Fibroblast of lung (primary cell): ENCODE results near the gene CAMTA1. TPM values are rescaled to one million over a fixed set of nuclear protein-coding genes. Genes with fewer than 3 reads are reported as not detected.
A peak's percentile ranks its signal among the peaks of the same experiment; 100 is the strongest.

ENCODE experiments used
- DNase-seq, 2 donors: peaks; one replicate each; pipeline versions ENCODE4 v3.0.0 to v3.0.0-alpha.2; 2010; ENCODE audit warnings: low read depth in 2 of 2
- H2AFZ ChIP-seq: 2 replicates; pipeline ENCODE4 v1.5.1; 2012; ENCODE audit warnings: low read length, control low read depth, inconsistent platforms
- H3K27ac ChIP-seq: 2 replicates; pipeline ENCODE4 v1.5.1; 2011; ENCODE audit warnings: low read length, control low read depth; ENCODE audit not compliant: insufficient read depth
- H3K27me3 ChIP-seq: 2 replicates; pipeline ENCODE4 v1.5.1; 2011; ENCODE audit warnings: mild to moderate bottlenecking, low read length; ENCODE audit not compliant: control insufficient read depth, insufficient read depth
- H3K36me3 ChIP-seq: 2 replicates; pipeline ENCODE4 v1.5.1; 2011; ENCODE audit warnings: low read length; ENCODE audit not compliant: control insufficient read depth, insufficient read depth
- H3K4me1 ChIP-seq: 2 replicates; pipeline ENCODE4 v1.5.1; 2011; ENCODE audit warnings: low read length; ENCODE audit not compliant: control insufficient read depth, insufficient read depth; ENCODE audit errors: extremely low read depth
- H3K4me2 ChIP-seq: 2 replicates; pipeline ENCODE4 v1.5.1; 2011; ENCODE audit warnings: low read length, control low read depth; ENCODE audit not compliant: insufficient read depth; ENCODE audit errors: extremely low read depth
- H3K4me3 ChIP-seq, 4 experiments: fragments of 200-600 bp in 1 of 4; sonication (generic) in 1 of 4; replicated peaks in 1 of 4; 2 replicates each; pipeline ENCODE4 v1.5.1; 2011 to 2016; ENCODE audit warnings: low read length in 4 of 4, low read depth in 3 of 4, mild to moderate bottlenecking in 3 of 4, control low read depth in 2 of 4, inconsistent platforms in 1 of 4, mixed read lengths in 1 of 4; ENCODE audit not compliant: insufficient read depth in 1 of 4; ENCODE audit errors: control extremely low read depth in 1 of 4
- H3K79me2 ChIP-seq: 2 replicates; pipeline ENCODE4 v1.5.1; 2012; ENCODE audit warnings: mild to moderate bottlenecking, low read length, inconsistent platforms; ENCODE audit not compliant: control insufficient read depth, insufficient read depth
- H3K9ac ChIP-seq: 2 replicates; pipeline ENCODE4 v1.5.1; 2011; ENCODE audit warnings: mild to moderate bottlenecking, low read length, control low read depth; ENCODE audit not compliant: insufficient read depth
- H3K9me3 ChIP-seq: 2 replicates; pipeline ENCODE4 v1.5.1; 2012; ENCODE audit warnings: low read depth, low read length; ENCODE audit not compliant: control insufficient read depth, insufficient read depth
- H4K20me1 ChIP-seq: 2 replicates; pipeline ENCODE4 v1.5.1; 2011; ENCODE audit warnings: low read length; ENCODE audit not compliant: control insufficient read depth, insufficient read depth; ENCODE audit errors: extremely low read depth
- EZH2 ChIP-seq: IDR thresholded peaks from 2 replicates; pipeline ENCODE4 v1.5.1; 2012; ENCODE audit warnings: low read length, control low read depth, mild to moderate bottlenecking; ENCODE audit errors: missing control alignments
- polyA plus RNA-seq, 2 donors: library from polyadenylated mRNA; depleted of rRNA in 1 of 2; stranded (reverse) in 1 of 2; unstranded in 1 of 2; fragments of >200 nt; gene quantifications; 2 replicates each; pipeline ENCODE4 v1.2.1, GENCODE V29; 2011 to 2012; ENCODE audit warnings: missing spikeins in 1 of 2
- total RNA-seq: library from RNA; depleted of rRNA; stranded (reverse); fragments of >200 nt; gene quantifications from 2 replicates; pipeline ENCODE4 v1.2.1, GENCODE V29; 2014
- TF ChIP-seq, protein P1 (sequence below), 2 donors: IDR thresholded peaks in 1 of 2; conservative IDR thresholded peaks in 1 of 2; 1 replicate in 1 of 2; 2 replicates in 1 of 2; pipeline ENCODE4 v1.5.1; 2011 to 2012; ENCODE audit warnings: low read length in 2 of 2, control low read depth in 1 of 2, inconsistent platforms in 1 of 2, low read depth in 1 of 2, mild to moderate bottlenecking in 1 of 2

The CAMTA1 gene
- total and polyA plus RNA-seq, 2 donors (not counting 1 experiment from before 2014, with no cell fraction given), result 47.6 to 86.0 TPM

DNA sequence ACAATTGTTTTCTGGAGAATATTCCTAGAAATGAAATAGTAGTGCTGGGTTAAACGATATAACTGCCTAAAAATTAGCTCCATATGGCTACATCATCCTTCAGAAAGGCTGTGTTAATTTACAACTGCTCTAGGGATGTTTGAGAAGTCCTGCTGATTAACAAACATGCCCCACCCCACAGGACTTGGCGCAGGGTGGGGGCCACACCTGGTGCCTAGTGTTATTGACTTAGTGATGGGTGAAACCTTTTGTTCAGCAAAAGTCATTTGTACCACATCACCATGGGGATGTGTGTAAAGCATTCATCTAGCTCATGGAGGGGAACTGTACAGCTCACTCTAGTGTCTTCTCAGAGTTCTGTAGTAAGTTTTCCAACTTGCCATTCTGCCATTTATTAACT, 492.8 kb downstream of the CAMTA1 start:
- no peaks in the 10 kb centered on the region for H3K36me3 ChIP-seq

DNA sequence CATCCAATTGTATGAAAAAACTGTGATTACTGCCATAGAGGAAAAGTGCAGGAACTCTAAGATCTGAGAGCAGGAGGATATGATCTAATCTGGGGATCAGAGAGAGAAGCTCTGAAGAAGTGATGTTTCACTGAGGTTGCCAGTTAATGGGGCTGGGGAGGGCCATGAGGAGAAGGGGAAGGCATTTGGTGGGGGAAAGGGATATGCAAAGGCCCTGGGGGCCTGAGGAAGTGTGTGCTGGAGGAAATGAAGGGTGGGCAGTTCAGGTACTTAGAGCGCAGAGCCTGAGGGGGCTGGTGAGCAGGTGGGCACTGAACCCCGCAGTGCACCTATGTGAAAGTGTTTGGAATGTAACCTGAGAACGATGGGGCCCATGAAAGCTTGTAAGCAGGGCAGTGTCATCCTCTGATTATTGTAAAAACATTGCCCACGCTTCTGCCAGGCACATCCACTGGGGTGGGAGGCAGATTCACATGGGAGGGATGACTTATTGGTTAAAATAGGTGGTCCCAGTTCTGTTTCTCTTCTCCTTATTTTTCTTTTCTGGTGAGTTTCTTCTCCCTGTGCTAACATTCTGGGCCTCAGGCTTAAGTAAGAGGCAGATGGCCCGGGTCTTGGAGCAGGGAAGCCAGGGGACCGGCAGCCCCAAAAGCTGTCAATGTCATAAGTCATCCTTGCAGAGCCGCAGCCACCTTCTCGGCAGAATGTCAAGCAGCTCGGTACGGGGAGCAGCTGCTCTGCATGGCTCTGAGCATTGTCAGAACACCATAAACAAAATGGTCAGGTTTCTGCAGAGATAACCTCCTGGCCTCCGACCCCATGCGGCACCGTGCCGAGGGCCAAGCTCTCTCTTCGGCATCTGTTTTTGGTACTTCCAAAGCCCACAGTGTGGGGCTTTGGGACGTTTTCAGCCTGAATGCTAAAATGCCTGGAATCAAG, 493.8 kb downstream of the CAMTA1 start:
- Histone ChIP-seq H3K4me3 (no peak overlapping the region), H3K9ac (no peak overlapping the region), H4K20me1 (no peaks in the 10 kb centered on the region), H3K4me2 (peak overlapping the region; percentile 44), H3K4me1 (peaks cover 17% of the 10 kb centered on the region), H3K9me3 (no peaks in the 10 kb centered on the region), H3K36me3 (no peaks in the 10 kb centered on the region), H3K27ac (no peak overlapping the region), H3K79me2 (no peaks in the 10 kb centered on the region), H3K27me3 (no peaks in the 10 kb centered on the region), H2AFZ (peak overlapping the region; percentile 27)
- peak in 1 of 2 donors; percentile 51 for DNase-seq
- TF ChIP-seq, protein P1, sequence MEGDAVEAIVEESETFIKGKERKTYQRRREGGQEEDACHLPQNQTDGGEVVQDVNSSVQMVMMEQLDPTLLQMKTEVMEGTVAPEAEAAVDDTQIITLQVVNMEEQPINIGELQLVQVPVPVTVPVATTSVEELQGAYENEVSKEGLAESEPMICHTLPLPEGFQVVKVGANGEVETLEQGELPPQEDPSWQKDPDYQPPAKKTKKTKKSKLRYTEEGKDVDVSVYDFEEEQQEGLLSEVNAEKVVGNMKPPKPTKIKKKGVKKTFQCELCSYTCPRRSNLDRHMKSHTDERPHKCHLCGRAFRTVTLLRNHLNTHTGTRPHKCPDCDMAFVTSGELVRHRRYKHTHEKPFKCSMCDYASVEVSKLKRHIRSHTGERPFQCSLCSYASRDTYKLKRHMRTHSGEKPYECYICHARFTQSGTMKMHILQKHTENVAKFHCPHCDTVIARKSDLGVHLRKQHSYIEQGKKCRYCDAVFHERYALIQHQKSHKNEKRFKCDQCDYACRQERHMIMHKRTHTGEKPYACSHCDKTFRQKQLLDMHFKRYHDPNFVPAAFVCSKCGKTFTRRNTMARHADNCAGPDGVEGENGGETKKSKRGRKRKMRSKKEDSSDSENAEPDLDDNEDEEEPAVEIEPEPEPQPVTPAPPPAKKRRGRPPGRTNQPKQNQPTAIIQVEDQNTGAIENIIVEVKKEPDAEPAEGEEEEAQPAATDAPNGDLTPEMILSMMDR (conservative IDR thresholded peaks at IDR 0.05 in 1 of 2, IDR thresholded peaks at IDR 0.05 in 1 of 2; ENCODE audit: low read depth in 1 of 2, low read length in 2 of 2), result no peak
- TF ChIP-seq EZH2, result no peak

More for the DNA sequence above, 492.8 kb downstream of the CAMTA1 start:
- Histone ChIP-seq H3K9ac (no peak overlapping the region), H3K4me3 (no peak overlapping the region), H3K4me1 (peaks cover 17% of the 10 kb centered on the region), H3K9me3 (no peaks in the 10 kb centered on the region), H3K79me2 (no peaks in the 10 kb centered on the region), H3K4me2 (no peak overlapping the region), H3K27ac (no peak overlapping the region), H3K27me3 (no peaks in the 10 kb centered on the region), H2AFZ (no peak overlapping the region), H4K20me1 (no peaks in the 10 kb centered on the region)
- no peak for DNase-seq
- no peak for TF ChIP-seq EZH2
- TF ChIP-seq, protein P1 (conservative IDR thresholded peaks at IDR 0.05 in 1 of 2, IDR thresholded peaks at IDR 0.05 in 1 of 2; ENCODE audit: low read depth in 1 of 2, low read length in 2 of 2), result no peak

DNA sequence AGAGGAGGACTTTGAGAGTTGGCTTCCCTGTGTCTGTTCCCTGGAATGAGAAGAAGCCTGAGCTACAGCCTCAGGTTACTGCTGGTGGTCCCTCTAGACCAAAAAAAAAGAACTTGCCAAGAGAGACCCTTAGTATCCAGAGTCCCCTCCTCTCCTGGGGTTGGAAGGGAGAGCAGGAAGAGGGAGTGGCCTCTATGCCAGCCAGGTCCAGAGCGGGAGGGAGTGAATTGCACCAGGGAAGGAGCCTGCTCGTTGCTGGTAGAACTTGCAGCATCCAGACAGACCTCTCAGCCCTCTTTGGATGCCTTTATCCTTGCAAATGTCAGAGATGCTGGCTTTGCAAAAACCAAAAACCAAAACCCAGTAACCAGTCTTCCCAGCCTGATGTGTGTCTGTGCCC, 494.5 kb downstream of the CAMTA1 start:
- peaks cover 17% of the 10 kb centered on the region for H3K4me1 ChIP-seq
- no peaks in the 10 kb centered on the region for H3K36me3 ChIP-seq
- no peaks in the 10 kb centered on the region for H3K27me3 ChIP-seq
- no peaks in the 10 kb centered on the region for H3K79me2 ChIP-seq
- TF ChIP-seq, protein P1 (conservative IDR thresholded peaks at IDR 0.05 in 1 of 2, IDR thresholded peaks at IDR 0.05 in 1 of 2; ENCODE audit: low read depth in 1 of 2, low read length in 2 of 2), result no peak
- no peak for TF ChIP-seq EZH2
- no peak for DNase-seq
- H3K27ac ChIP-seq, result no peak overlapping the region
- H4K20me1 ChIP-seq, result no peaks in the 10 kb centered on the region
- H2AFZ ChIP-seq, result no peak overlapping the region
- peak overlapping the region; percentile 44 for H3K4me2 ChIP-seq
- H3K4me3 ChIP-seq, result no peak overlapping the region
- H3K9ac ChIP-seq, result no peak overlapping the region
- H3K9me3 ChIP-seq, result no peaks in the 10 kb centered on the region
